Endothelial cell (in vitro differentiated cells): ENCODE measurements around the gene XK. TPM values are rescaled to one million over a fixed set of nuclear protein-coding genes. Genes with fewer than 3 reads are reported as not detected.

Experiments used
- DNase-seq: peaks from one replicate; pipeline ENCODE4 v3.0.0; 2021; ENCODE audit warnings: low spot score
- H3K27ac Mint-ChIP-seq: one replicate; pipeline ENCODE4 v1.8.0; 2021; ENCODE audit warnings: mixed read lengths, inconsistent platforms; ENCODE audit not compliant: unreplicated experiment
- H3K27me3 Mint-ChIP-seq: one replicate; pipeline ENCODE4 v1.8.0; 2021; ENCODE audit warnings: mild to moderate bottlenecking, moderate library complexity, mixed read lengths, inconsistent platforms; ENCODE audit not compliant: unreplicated experiment
- H3K36me3 Mint-ChIP-seq: one replicate; pipeline ENCODE4 v1.8.0; 2021; ENCODE audit warnings: mild to moderate bottlenecking, low read depth, mixed read lengths, inconsistent platforms; ENCODE audit not compliant: unreplicated experiment
- H3K4me1 Mint-ChIP-seq: one replicate; pipeline ENCODE4 v1.8.0; 2021; ENCODE audit warnings: mild to moderate bottlenecking, mixed read lengths, inconsistent platforms; ENCODE audit not compliant: unreplicated experiment
- H3K4me3 Mint-ChIP-seq: one replicate; pipeline ENCODE4 v1.8.0; 2021; ENCODE audit warnings: mild to moderate bottlenecking, mixed read lengths, inconsistent platforms; ENCODE audit not compliant: unreplicated experiment
- H3K9me3 Mint-ChIP-seq: one replicate; pipeline ENCODE4 v1.8.0; 2021; ENCODE audit warnings: mixed read lengths, inconsistent platforms; ENCODE audit not compliant: unreplicated experiment
- CTCF ChIP-seq: fragments of 200-600 bp; sonication (generic); IDR thresholded peaks from one replicate; pipeline ENCODE4 v1.5.0; 2021; ENCODE audit warnings: antibody characterized with exemption; ENCODE audit not compliant: unreplicated experiment
- total RNA-seq: library from RNA; stranded (reverse); fragmentation: NEBNext Ultra II Directional; extraction: Animal tissue kit (Norgen Biotek cat#: 25700); gene quantifications from one replicate; pipeline ENCODE4 v1.2.1, GENCODE V29; 2021; ENCODE audit not compliant: unreplicated experiment

Gene XK
- total RNA-seq, 1 donor from 2014 or later: 0.31 TPM

DNA sequence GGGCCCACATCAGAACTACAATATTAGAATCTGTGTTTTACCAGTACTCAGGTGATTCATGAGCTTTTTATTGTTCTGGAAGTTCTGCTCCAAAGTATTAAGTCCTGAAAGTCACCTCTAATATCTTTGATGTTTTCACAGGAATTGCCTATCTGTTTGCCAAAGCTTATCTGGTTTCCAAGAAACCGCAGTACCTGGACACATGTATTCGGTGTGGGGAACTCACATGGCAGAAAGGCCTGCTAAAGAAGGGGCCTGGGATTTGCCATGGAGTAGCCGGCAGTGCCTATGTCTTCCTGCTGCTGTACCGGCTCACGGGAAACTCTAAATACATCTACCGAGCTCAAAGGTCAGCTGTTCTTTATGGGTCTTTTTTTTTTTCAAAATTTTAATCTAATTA, 18.4 kb upstream of the XK start:
- no peak for TF ChIP-seq CTCF
- DNase-seq: no peak
- H3K36me3 Mint-ChIP-seq: no peaks in the 10 kb centered on the region
- no peaks in the 10 kb centered on the region for H3K9me3 Mint-ChIP-seq
- H3K4me1 Mint-ChIP-seq: no peaks in the 10 kb centered on the region
- H3K27me3 Mint-ChIP-seq: no peaks in the 10 kb centered on the region
- no peak overlapping the region for H3K4me3 Mint-ChIP-seq
- no peak overlapping the region for H3K27ac Mint-ChIP-seq

DNA sequence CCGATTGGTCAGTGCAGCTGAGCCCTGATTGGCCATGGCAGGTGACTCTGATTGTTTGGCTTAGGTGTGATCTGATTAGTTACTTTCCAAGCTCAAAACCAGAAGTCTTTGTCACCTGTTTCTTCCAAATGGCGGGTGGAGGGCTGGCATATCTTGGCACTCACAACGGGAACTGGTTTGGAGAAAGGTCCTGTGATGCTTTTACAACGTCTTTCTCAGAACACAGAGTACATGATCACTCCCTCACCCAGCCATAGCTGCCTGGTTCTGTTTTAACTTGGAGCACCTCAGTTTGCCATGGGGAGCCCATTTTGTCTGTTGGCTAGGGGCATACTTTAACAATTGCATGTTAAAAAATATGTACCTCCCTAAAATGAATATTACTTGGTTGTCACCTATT, 13.0 kb upstream of the XK start:
- Mint-ChIP-seq H3K4me1 (no peaks in the 10 kb centered on the region), H3K4me3 (no peak overlapping the region), H3K9me3 (no peaks in the 10 kb centered on the region), H3K27ac (no peak overlapping the region), H3K27me3 (no peaks in the 10 kb centered on the region), H3K36me3 (no peaks in the 10 kb centered on the region)
- no peak for TF ChIP-seq CTCF
- no peak for DNase-seq

GRCh38 chrX:37676811-37677210, 8.8 kb upstream of the XK start:
- DNase-seq: no peak
- Mint-ChIP-seq H3K9me3 (no peaks in the 10 kb centered on the region), H3K4me1 (peaks cover 5% of the 10 kb centered on the region), H3K27me3 (no peaks in the 10 kb centered on the region), H3K36me3 (no peaks in the 10 kb centered on the region), H3K4me3 (no peak overlapping the region), H3K27ac (no peak overlapping the region)
- no peak for TF ChIP-seq CTCF

- no peaks in the 10 kb centered on the region for H3K27me3 Mint-ChIP-seq
- DNase-seq: no peak
- no peaks in the 10 kb centered on the region for H3K36me3 Mint-ChIP-seq
- H3K4me1 Mint-ChIP-seq: peaks cover 5% of the 10 kb centered on the region
- H3K9me3 Mint-ChIP-seq: no peaks in the 10 kb centered on the region
- no peak overlapping the region for H3K4me3 Mint-ChIP-seq
- H3K27ac Mint-ChIP-seq: no peak overlapping the region
- TF ChIP-seq CTCF: no peak
Measured at GRCh38 chrX:37677243-37677642, 8.3 kb upstream of the XK start.

DNA sequence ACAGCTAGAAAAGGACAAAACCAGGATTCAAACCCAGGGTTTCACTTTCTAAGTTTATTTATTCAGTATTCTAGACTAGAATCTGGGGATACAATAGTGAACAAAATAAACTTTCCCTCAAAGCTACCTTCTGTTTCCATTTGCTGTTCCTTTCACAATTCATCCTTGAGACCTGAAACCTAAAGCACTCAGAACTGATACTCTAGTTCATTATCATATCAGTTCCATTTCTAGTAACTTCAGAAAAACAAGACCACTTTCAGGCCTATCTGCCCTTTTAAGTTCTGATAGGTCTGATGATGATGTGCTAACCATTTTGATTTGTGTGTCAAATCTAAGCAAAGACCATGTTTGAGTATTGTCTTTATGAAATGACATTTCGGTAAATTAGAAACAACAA, 7.8 kb upstream of the XK start:
- Mint-ChIP-seq H3K36me3 (no peaks in the 10 kb centered on the region), H3K27me3 (no peaks in the 10 kb centered on the region), H3K9me3 (no peaks in the 10 kb centered on the region), H3K4me1 (peaks cover 5% of the 10 kb centered on the region), H3K4me3 (no peak overlapping the region), H3K27ac (no peak overlapping the region)
- no peak for DNase-seq
- no peak for TF ChIP-seq CTCF
